Calu3 (cell line): Measurements from ENCODE around the gene ENTPD2. TPM values are rescaled to one million over a fixed set of nuclear protein-coding genes. Genes with fewer than 3 reads are reported as not detected.
"Not testable (repeated sequence)": the region's sequence is repeated elsewhere in the genome, so short reads cannot be mapped to it uniquely, and the experiment has no call there.

ENCODE experiments used
- BruUV-seq: library from RNA; stranded (reverse); fragments of 400-500 nt; replicated peaks from 2 replicates; lab custom pipeline; 2021; lab: Mats Ljungman, UMichigan
- CTCF ChIA-PET: fragments of 300-600 bp; sonication (Branson Sonifier 250); formaldehyde crosslinking; loops from one replicate; lab custom pipeline; 2022; ENCODE audit warnings: antibody characterized with exemption; lab: Charles Lee
- DNase-seq: peaks from one replicate; pipeline ENCODE4 v3.0.0; 2022
- H3K27ac Mint-ChIP-seq: one replicate; pipeline ENCODE4 v1.8.0; 2022; ENCODE audit warnings: mixed read lengths; ENCODE audit not compliant: unreplicated experiment
- H3K27me3 Mint-ChIP-seq: one replicate; pipeline ENCODE4 v1.8.0; 2022; ENCODE audit warnings: mixed read lengths; ENCODE audit not compliant: unreplicated experiment
- H3K36me3 Mint-ChIP-seq: one replicate; pipeline ENCODE4 v1.8.0; 2022; ENCODE audit warnings: mild to moderate bottlenecking, moderate library complexity, mixed read lengths; ENCODE audit not compliant: insufficient read depth, unreplicated experiment
- H3K4me1 Mint-ChIP-seq: one replicate; pipeline ENCODE4 v1.8.0; 2022; ENCODE audit warnings: mild to moderate bottlenecking, low read depth, mixed read lengths; ENCODE audit not compliant: unreplicated experiment
- H3K4me3 Mint-ChIP-seq: one replicate; pipeline ENCODE4 v1.8.0; 2022; ENCODE audit warnings: mild to moderate bottlenecking, low read depth, moderate library complexity, mixed read lengths; ENCODE audit not compliant: unreplicated experiment
- H3K9me3 Mint-ChIP-seq: one replicate; pipeline ENCODE4 v1.8.0; 2022; ENCODE audit warnings: low read depth, mixed read lengths; ENCODE audit not compliant: unreplicated experiment
- intact Hi-C: fragments of 100-400 bp; cut with micrococcal nuclease; formaldehyde crosslinking; loops from one replicate; pipeline ENCODE4 v1.10.0; 2022; ENCODE audit not compliant: unreplicated experiment
- total RNA-seq: library from RNA; stranded (reverse); gene quantifications from 2 replicates; pipeline ENCODE4 v1.2.3, GENCODE V29; 2022
- TF ChIP-seq, protein P1 (sequence below): fragments of 200-600 bp; IDR thresholded peaks from one replicate; pipeline ENCODE4 v1.8.0; 2022; ENCODE audit warnings: antibody characterized with exemption; ENCODE audit not compliant: unreplicated experiment

Gene ENTPD2
- total RNA-seq, 1 experiment from 2014 or later, result 3.8 TPM

DNA sequence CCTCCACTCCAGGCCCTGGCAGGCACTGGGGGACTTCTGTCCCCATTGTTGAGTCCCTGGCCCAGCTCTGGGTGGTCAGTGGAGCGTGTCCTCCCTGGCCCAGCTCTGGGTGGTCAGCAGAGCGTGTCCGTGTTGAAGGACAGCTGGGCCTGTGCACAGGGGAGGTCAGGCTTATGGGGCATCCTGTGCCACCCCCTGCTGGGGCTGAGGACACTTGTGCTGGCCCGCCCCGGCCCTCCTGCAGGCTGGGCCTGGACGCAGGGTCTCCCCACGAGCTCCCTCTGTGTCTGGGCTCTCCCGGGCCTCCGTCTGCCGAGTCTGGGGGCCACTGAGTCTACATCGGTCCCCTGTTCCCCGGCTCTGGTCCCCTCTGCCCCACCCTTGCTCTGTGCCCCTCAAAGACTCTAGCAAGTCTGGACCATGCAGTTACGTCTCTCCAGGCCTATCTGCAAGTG, 46.0 kb downstream of the ENTPD2 start:
- peaks cover 5% of the 10 kb centered on the region for H3K9me3 Mint-ChIP-seq
- H3K4me3 Mint-ChIP-seq, result no peak overlapping the region
- intact Hi-C loops, result no loop called here
- H3K36me3 Mint-ChIP-seq, result peaks cover 9% of the 10 kb centered on the region
- H3K27ac Mint-ChIP-seq, result no peak overlapping the region
- TF ChIP-seq, protein P1, sequence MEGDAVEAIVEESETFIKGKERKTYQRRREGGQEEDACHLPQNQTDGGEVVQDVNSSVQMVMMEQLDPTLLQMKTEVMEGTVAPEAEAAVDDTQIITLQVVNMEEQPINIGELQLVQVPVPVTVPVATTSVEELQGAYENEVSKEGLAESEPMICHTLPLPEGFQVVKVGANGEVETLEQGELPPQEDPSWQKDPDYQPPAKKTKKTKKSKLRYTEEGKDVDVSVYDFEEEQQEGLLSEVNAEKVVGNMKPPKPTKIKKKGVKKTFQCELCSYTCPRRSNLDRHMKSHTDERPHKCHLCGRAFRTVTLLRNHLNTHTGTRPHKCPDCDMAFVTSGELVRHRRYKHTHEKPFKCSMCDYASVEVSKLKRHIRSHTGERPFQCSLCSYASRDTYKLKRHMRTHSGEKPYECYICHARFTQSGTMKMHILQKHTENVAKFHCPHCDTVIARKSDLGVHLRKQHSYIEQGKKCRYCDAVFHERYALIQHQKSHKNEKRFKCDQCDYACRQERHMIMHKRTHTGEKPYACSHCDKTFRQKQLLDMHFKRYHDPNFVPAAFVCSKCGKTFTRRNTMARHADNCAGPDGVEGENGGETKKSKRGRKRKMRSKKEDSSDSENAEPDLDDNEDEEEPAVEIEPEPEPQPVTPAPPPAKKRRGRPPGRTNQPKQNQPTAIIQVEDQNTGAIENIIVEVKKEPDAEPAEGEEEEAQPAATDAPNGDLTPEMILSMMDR, result no peak
- CTCF ChIA-PET, result no interaction called here
- H3K27me3 Mint-ChIP-seq, result no peaks in the 10 kb centered on the region
- BruUV-seq, result no TSS peak
- no peak for DNase-seq
- H3K4me1 Mint-ChIP-seq, result no peaks in the 10 kb centered on the region

DNA sequence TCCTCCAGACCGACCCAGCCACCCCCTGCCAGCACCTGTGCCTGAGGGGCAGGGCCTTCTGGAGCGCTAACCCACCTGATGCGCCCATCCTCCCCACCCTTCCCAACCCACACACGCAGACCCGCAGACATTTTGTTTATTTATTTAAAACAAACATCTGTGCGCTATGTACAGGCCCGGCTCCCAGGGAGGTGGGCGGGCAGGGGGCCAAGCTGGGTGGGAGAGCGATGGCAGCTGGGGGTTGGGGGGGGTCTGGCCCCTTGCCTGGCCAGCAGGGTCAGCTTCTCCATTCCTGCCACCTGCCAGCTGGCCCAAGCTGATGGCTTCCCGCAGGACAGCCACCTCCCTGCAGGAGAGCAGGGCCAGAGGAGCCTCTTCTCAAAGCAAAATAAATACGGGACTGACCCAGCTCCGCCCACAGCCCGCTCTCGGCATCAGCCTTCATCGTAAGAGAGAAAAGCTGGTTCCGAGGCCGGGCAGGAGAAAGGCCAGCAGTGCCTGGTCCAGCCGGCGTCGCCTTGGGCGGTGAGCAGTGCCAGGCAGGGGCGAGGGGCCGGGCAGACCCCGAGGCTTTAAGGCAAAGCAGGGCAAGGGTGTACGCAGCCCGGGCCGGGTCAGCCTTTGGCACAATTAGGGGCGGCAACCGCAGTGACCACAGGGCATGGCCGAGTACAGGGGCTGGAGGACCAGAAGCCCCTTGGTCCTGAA, 46.6 kb downstream of the ENTPD2 start:
- CTCF ChIA-PET, result no interaction called here
- H3K27ac Mint-ChIP-seq, result no peak overlapping the region
- H3K4me3 Mint-ChIP-seq, result no peak overlapping the region
- no peaks in the 10 kb centered on the region for H3K4me1 Mint-ChIP-seq
- H3K36me3 Mint-ChIP-seq, result peaks cover 9% of the 10 kb centered on the region
- TF ChIP-seq, protein P1, result no peak
- H3K9me3 Mint-ChIP-seq, result peaks cover 5% of the 10 kb centered on the region
- intact Hi-C loops, result no loop called here
- DNase-seq, result no peak
- BruUV-seq, result no TSS peak
- H3K27me3 Mint-ChIP-seq, result no peaks in the 10 kb centered on the region

DNA sequence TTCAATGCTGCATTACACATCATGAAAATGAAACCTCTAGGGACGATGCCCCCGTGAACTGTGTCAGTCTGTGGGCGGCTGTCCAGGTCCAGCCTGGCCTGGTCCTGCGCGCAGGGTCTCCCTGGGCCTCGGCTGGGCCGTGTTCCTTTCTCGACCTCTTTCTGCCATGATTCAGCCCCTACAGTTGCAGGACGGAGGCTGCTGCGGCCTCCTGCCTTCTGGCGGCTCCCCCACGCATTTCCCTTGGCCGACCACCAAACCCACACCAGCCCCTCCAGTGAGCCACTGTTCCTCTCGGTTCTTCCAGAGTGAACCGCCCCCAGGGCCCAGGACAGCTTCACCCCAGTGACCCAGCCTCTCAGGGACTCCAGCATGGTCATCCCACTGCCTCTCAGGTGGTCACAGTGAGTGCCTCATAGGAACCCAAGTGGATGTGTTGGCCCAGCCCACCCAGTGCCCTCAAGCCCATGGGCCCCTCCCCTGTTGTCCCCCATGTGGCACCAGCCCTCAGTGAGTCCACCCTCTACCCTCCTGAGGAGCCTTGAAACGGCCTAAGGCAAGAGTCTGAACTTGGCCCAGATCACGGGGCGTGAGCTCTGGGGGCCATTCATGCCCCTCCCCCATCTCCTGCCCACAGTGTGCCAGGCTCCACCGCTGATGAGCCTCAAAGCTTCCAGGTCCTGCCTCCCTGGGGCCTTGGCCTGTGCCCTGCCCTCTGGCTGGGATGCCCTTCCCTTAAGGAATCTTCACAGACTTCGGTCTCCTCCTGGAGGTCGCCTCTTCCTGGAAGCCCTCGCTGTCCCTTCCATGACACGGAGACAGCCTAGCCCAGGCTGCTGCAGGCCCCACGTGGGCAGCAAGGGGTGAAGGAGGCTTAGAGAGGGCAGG, 47.5 kb downstream of the ENTPD2 start:
- no peak for DNase-seq
- no peaks in the 10 kb centered on the region for H3K27me3 Mint-ChIP-seq
- intact Hi-C loops, result no loop called here
- H3K36me3 Mint-ChIP-seq, result peaks cover 3% of the 10 kb centered on the region
- no peaks in the 10 kb centered on the region for H3K4me1 Mint-ChIP-seq
- H3K4me3 Mint-ChIP-seq, result no peak overlapping the region
- no TSS peak for BruUV-seq
- TF ChIP-seq, protein P1, result no peak
- H3K27ac Mint-ChIP-seq, result no peak overlapping the region
- CTCF ChIA-PET, result no interaction called here
- peaks cover 5% of the 10 kb centered on the region for H3K9me3 Mint-ChIP-seq

DNA sequence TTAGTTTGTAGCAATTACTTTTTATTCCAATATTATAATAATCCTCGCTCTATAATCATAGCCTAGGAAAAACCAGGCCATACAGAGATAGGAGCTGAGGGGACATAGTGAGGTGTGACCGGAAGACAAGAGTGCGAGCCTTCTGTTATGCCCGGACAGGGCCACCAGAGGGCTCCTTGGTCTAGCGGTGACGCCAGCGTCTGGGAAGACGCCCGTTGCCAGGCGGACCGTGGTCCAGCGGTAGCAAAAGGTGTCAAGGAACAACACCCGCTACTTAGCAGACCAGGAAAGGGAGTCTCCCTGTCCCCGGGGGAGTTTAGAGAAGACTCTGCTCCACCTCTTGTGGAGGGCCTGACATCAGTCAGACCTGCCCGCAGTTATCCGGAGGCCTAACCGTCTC, 49.6 kb downstream of the ENTPD2 start:
- H3K4me1 Mint-ChIP-seq, H3K4me3 Mint-ChIP-seq, H3K27ac Mint-ChIP-seq, BruUV-seq, H3K9me3 Mint-ChIP-seq, H3K36me3 Mint-ChIP-seq, H3K27me3 Mint-ChIP-seq, intact Hi-C loops, CTCF ChIA-PET: not testable (repeated sequence)
- DNase-seq, result peak; percentile 22
